K562 (cell line): ENCODE data around the gene PTPN12. TPM values are rescaled to one million over a fixed set of nuclear protein-coding genes. Genes with fewer than 3 reads are reported as not detected.
A peak's percentile ranks its signal among the peaks of the same experiment; 100 is the strongest.

Experiments
- ETV6 ChIP-seq, 3 experiments: fragments of 150-350 bp in 1 of 3; sonication (generic) in 1 of 3; formaldehyde crosslinking in 1 of 3; IDR thresholded peaks; 2 replicates each; pipeline versions ENCODE4 v1.6.1 to v1.8.0; 2014 to 2022; ENCODE audit warnings: borderline replicate concordance in 2 of 3, low read depth in 2 of 3, antibody characterized with exemption in 1 of 3, low read length in 1 of 3, mild to moderate bottlenecking in 1 of 3, missing genetic modification reagents in 1 of 3
- FIP1L1 ChIP-seq: fragments of 200-400 bp; formaldehyde crosslinking; IDR thresholded peaks from 2 replicates; pipeline ENCODE4 v1.6.1; 2018; ENCODE audit warnings: mild to moderate bottlenecking, low read depth, low read length; ENCODE audit not compliant: poor library complexity, severe bottlenecking
- MECOM ChIP-seq: fragments of 250-450 bp; sonication (Bioruptor Pico); IDR thresholded peaks from 2 replicates; pipeline ENCODE4 v1.8.0; 2022; ENCODE audit warnings: inconsistent platforms
- NFRKB ChIP-seq: fragments of 450-650 bp; IDR thresholded peaks from 2 replicates; pipeline ENCODE4 v1.6.1; 2016; ENCODE audit warnings: low read depth
- OTX1 ChIP-seq: fragments of 450-650 bp; formaldehyde crosslinking; IDR thresholded peaks from 2 replicates; pipeline ENCODE4 v1.4.0; 2022; ENCODE audit warnings: mild to moderate bottlenecking
- POLR2B ChIP-seq: fragments of 450-650 bp; IDR thresholded peaks from 2 replicates; pipeline ENCODE4 v1.6.1; 2018; ENCODE audit warnings: low read depth; ENCODE audit not compliant: partially characterized antibody
- PRPF4 ChIP-seq: fragments of 200-400 bp; formaldehyde crosslinking; IDR thresholded peaks from one replicate; pipeline ENCODE4 v1.6.1; 2017; ENCODE audit warnings: low read length, low read depth, mild to moderate bottlenecking; ENCODE audit not compliant: insufficient read depth, poor library complexity, severe bottlenecking
- SOX6 ChIP-seq: fragments of 450-650 bp; IDR thresholded peaks from 2 replicates; pipeline ENCODE4 v1.6.1; 2014; ENCODE audit warnings: mild to moderate bottlenecking
- SRSF1 ChIP-seq: fragments of 200-400 bp; formaldehyde crosslinking; IDR thresholded peaks from 2 replicates; pipeline ENCODE4 v1.6.1; 2017; ENCODE audit warnings: mild to moderate bottlenecking, low read depth, low read length, moderate library complexity
- ZBED1 ChIP-seq: IDR thresholded peaks from 2 replicates; pipeline ENCODE4 v1.6.1; 2014
- polyA plus RNA-seq, 8 experiments: library from polyadenylated mRNA; depleted of rRNA in 4 of 8; stranded (reverse) in 5 of 8; unstranded in 3 of 8; fragments of >200 nt; fragmentation: Nextera tagmentation in 2 of 8; fragmentation: Illumina TruSeq in 1 of 8; extraction: Ambion mirVana in 2 of 8; extraction: Trizol in 1 of 8; gene quantifications; 2 replicates each; pipeline versions ENCODE4 v1.2.1 to v1.2.3, GENCODE V29; 2011 to 2014; ENCODE audit warnings: inconsistent platforms in 1 of 8, missing spikeins in 1 of 8
- total RNA-seq, 7 experiments: library from RNA; depleted of rRNA in 6 of 7; stranded (reverse); fragments of >200 nt in 6 of 7; fragmentation: Illumina TruSeq in 2 of 7; extraction: Trizol in 2 of 7; gene quantifications; 2 replicates each; pipeline versions ENCODE4 v1.2.1 to v1.2.3, GENCODE V29; 2011 to 2021; ENCODE audit warnings: low replicate concordance in 1 of 7
- TF ChIP-seq, protein P1 (sequence below): fragments of 150-350 bp; conservative IDR thresholded peaks from 2 replicates; pipeline ENCODE4 v1.6.1; 2014; ENCODE audit warnings: low read length
- TF ChIP-seq, protein P2 (sequence below): fragments of 450-650 bp; IDR thresholded peaks from 2 replicates; pipeline ENCODE4 v1.7.1; 2018; ENCODE audit warnings: mild to moderate bottlenecking, low read depth; ENCODE audit not compliant: partially characterized antibody
- TF ChIP-seq, protein P3 (sequence below), 3 experiments: fragments of 200-800 bp in 1 of 3; fragments of 250-450 bp in 1 of 3; fragments of 450-650 bp in 1 of 3; sonication (Bioruptor Pico) in 1 of 3; sonication (Bioruptor generic) in 1 of 3; formaldehyde crosslinking in 1 of 3; IDR thresholded peaks; 2 replicates each; pipeline versions ENCODE4 v1.6.1 to v1.8.0; 2016 to 2022; ENCODE audit warnings: mild to moderate bottlenecking in 2 of 3, missing genetic modification characterization in 2 of 3, missing compliant biosample characterization in 1 of 3, moderate library complexity in 1 of 3
- TF ChIP-seq, protein P4 (sequence below), 2 experiments: fragments of 450-650 bp; conservative IDR thresholded peaks; 2 replicates each; pipeline ENCODE4 v1.6.1; 2017; ENCODE audit warnings: mild to moderate bottlenecking in 2 of 2, moderate library complexity in 2 of 2

PTPN12 gene
- total and polyA plus RNA-seq, 9 of the 15 experiments (the other 6 are each of a cell fraction or from before 2014, with no cell fraction given), result 15.3 to 79.8 (median 26.6) TPM

DNA sequence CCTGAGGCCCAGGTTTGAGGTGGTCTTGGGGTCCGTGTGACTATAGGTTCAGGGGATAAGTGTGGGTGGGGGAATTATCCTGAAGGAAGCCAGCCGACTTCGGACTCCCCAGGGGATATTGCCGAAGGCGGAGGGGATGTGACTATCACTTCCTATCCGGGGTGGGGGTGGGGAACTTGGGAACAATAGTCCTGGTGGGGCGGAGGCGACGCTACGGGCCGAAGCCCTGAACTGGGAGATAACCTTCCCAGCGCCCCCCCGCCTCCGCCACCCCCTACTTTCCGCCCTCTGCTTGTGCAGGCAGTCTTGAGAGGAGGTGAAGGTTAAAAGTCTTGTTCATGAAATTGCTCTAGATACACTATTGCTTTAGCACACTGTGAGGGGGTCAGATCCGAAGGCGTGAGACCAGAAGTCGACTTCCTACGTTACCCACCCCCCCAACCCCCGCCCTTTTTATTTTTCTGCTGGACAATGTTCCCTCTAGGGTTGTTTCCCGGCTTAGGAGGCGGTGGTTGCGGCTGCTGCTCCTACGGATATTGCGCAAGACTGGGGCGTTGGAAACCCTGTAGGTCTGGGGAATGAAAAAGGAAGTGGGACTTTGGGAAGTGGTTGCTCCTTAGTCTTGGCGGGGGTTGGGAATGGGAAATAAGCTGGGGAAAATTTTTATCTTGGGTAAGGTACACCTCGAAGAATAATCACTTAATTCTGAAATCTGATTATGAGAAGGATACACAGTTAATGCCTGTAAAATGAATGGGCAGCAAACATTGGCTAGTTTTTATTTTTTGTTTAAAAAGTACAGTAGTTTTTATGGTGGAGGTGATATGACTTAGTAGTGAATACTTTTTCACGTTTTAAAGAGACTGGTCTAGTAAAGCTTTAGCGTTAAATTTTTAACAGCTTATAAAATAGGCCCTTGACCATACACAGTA is 1.5 kb downstream of the PTPN12 start (continued):
- TF ChIP-seq, protein P1, sequence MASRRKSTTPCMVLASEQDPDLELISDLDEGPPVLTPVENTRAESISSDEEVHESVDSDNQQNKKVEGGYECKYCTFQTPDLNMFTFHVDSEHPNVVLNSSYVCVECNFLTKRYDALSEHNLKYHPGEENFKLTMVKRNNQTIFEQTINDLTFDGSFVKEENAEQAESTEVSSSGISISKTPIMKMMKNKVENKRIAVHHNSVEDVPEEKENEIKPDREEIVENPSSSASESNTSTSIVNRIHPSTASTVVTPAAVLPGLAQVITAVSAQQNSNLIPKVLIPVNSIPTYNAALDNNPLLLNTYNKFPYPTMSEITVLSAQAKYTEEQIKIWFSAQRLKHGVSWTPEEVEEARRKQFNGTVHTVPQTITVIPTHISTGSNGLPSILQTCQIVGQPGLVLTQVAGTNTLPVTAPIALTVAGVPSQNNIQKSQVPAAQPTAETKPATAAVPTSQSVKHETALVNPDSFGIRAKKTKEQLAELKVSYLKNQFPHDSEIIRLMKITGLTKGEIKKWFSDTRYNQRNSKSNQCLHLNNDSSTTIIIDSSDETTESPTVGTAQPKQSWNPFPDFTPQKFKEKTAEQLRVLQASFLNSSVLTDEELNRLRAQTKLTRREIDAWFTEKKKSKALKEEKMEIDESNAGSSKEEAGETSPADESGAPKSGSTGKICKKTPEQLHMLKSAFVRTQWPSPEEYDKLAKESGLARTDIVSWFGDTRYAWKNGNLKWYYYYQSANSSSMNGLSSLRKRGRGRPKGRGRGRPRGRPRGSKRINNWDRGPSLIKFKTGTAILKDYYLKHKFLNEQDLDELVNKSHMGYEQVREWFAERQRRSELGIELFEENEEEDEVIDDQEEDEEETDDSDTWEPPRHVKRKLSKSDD, result no peak
- TF ChIP-seq ETV6 (IDR thresholded peaks at IDR 0.05; ENCODE audit: borderline replicate concordance in 1 of 2, low read depth in 2 of 2, low read length in 1 of 2) (peak; percentile 50; a peak in 1 of 4 replicates), ETV6 (CRISPR knock-in tag; IDR thresholded peaks at IDR 0.05; ENCODE audit: borderline replicate concordance) (no peak), NFRKB (0 out of 2 replicates have a peak, but pooled peaks have one; percentile 50), FIP1L1 (no peak), SRSF1 (no peak), SOX6 (peak; percentile 77), POLR2B (no peak), MECOM (CRISPR knock-in tag) (no peak), ZBED1 (no peak), OTX1 (no peak), PRPF4 (no peak)
- TF ChIP-seq, protein P2, sequence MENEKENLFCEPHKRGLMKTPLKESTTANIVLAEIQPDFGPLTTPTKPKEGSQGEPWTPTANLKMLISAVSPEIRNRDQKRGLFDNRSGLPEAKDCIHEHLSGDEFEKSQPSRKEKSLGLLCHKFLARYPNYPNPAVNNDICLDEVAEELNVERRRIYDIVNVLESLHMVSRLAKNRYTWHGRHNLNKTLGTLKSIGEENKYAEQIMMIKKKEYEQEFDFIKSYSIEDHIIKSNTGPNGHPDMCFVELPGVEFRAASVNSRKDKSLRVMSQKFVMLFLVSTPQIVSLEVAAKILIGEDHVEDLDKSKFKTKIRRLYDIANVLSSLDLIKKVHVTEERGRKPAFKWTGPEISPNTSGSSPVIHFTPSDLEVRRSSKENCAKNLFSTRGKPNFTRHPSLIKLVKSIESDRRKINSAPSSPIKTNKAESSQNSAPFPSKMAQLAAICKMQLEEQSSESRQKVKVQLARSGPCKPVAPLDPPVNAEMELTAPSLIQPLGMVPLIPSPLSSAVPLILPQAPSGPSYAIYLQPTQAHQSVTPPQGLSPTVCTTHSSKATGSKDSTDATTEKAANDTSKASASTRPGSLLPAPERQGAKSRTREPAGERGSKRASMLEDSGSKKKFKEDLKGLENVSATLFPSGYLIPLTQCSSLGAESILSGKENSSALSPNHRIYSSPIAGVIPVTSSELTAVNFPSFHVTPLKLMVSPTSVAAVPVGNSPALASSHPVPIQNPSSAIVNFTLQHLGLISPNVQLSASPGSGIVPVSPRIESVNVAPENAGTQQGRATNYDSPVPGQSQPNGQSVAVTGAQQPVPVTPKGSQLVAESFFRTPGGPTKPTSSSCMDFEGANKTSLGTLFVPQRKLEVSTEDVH, result peak; percentile 38
- TF ChIP-seq, protein P3, sequence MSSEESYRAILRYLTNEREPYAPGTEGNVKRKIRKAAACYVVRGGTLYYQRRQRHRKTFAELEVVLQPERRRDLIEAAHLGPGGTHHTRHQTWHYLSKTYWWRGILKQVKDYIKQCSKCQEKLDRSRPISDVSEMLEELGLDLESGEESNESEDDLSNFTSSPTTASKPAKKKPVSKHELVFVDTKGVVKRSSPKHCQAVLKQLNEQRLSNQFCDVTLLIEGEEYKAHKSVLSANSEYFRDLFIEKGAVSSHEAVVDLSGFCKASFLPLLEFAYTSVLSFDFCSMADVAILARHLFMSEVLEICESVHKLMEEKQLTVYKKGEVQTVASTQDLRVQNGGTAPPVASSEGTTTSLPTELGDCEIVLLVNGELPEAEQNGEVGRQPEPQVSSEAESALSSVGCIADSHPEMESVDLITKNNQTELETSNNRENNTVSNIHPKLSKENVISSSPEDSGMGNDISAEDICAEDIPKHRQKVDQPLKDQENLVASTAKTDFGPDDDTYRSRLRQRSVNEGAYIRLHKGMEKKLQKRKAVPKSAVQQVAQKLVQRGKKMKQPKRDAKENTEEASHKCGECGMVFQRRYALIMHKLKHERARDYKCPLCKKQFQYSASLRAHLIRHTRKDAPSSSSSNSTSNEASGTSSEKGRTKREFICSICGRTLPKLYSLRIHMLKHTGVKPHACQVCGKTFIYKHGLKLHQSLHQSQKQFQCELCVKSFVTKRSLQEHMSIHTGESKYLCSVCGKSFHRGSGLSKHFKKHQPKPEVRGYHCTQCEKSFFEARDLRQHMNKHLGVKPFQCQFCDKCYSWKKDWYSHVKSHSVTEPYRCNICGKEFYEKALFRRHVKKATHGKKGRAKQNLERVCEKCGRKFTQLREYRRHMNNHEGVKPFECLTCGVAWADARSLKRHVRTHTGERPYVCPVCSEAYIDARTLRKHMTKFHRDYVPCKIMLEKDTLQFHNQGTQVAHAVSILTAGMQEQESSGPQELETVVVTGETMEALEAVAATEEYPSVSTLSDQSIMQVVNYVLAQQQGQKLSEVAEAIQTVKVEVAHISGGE (CRISPR knock-in tag; IDR thresholded peaks at IDR 0.05), result peak; percentile 38 to 79 (median 69); a peak in 4 of 6 replicates
- TF ChIP-seq, protein P4, sequence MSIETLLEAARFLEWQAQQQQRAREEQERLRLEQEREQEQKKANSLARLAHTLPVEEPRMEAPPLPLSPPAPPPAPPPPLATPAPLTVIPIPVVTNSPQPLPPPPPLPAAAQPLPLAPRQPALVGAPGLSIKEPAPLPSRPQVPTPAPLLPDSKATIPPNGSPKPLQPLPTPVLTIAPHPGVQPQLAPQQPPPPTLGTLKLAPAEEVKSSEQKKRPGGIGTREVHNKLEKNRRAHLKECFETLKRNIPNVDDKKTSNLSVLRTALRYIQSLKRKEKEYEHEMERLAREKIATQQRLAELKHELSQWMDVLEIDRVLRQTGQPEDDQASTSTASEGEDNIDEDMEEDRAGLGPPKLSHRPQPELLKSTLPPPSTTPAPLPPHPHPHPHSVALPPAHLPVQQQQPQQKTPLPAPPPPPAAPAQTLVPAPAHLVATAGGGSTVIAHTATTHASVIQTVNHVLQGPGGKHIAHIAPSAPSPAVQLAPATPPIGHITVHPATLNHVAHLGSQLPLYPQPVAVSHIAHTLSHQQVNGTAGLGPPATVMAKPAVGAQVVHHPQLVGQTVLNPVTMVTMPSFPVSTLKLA (conservative IDR thresholded peaks at IDR 0.05), result peak; percentile 15 to 42; a peak in 2 of 4 replicates
